Measurements from ENCODE around the gene FBXO5.
"Not testable (repeated sequence)": the region's sequence is repeated elsewhere in the genome, so short reads cannot be mapped to it uniquely, and the experiment has no call there.

The FBXO5 gene

GRCh38 chr6:152986978-152987377 lies 4.1 kb upstream of the FBXO5 start:
- no peak for DNase-seq

GRCh38 chr6:152985300-152985699 lies 2.5 kb upstream of the FBXO5 start:
- not testable (repeated sequence) for DNase-seq

GRCh38 chr6:152984513-152984872 lies 1.7 kb upstream of the FBXO5 start:
- no peak for DNase-seq

GRCh38 chr6:152983637-152984512 lies 1.0 kb upstream of the FBXO5 start:
- DNase-seq: peak; percentile 67 to 95

- no peak for DNase-seq
Measured at GRCh38 chr6:152981989-152982903, 595 bp downstream of the FBXO5 start.

GRCh38 chr6:152981219-152981618 lies 1.6 kb downstream of the FBXO5 start:
- no peak for DNase-seq

GRCh38 chr6:152980656-152981055 lies 2.2 kb downstream of the FBXO5 start:
- no peak for DNase-seq

- DNase-seq: no peak
Measured at GRCh38 chr6:152979116-152979515, 3.7 kb downstream of the FBXO5 start.

- DNase-seq: no peak
Measured at GRCh38 chr6:152978058-152978457, 4.8 kb downstream of the FBXO5 start.

- no peak for DNase-seq
Measured at GRCh38 chr6:152977556-152977955, 5.3 kb downstream of the FBXO5 start.

GRCh38 chr6:152976749-152977148 lies 6.1 kb downstream of the FBXO5 start:
- DNase-seq: no peak

GRCh38 chr6:152975204-152975915 lies 7.5 kb downstream of the FBXO5 start:
- DNase-seq: peak; percentile 80 to 89

GRCh38 chr6:152973916-152974315 lies 8.9 kb downstream of the FBXO5 start:
- no peak for DNase-seq

GRCh38 chr6:152969688-152970418 lies 13.0 kb downstream of the FBXO5 start:
- DNase-seq: no peak

- DNase-seq: not testable (repeated sequence)
Measured at GRCh38 chr6:152966168-152966894, 16.5 kb downstream of the FBXO5 start.

- no peak for DNase-seq
Measured at GRCh38 chr6:152959333-152959732, 23.5 kb downstream of the FBXO5 start.

GRCh38 chr6:152957796-152958195 lies 25.0 kb downstream of the FBXO5 start:
- no peak for DNase-seq

GRCh38 chr6:152954443-152954842 lies 28.4 kb downstream of the FBXO5 start:
- no peak for DNase-seq

- peak in 1 of 2 donors; percentile 29 for DNase-seq
Measured at GRCh38 chr6:152952866-152953509, 29.9 kb downstream of the FBXO5 start.

- no peak for DNase-seq
Measured at GRCh38 chr6:152952045-152952444, 30.8 kb downstream of the FBXO5 start.

- DNase-seq: no peak
Measured at GRCh38 chr6:152950240-152950639, 32.6 kb downstream of the FBXO5 start.

Data from inflammatory macrophage (primary cell).